Transverse colon (tissue), 4 donors: Measurements from ENCODE around the gene HLA-DRB5. TPM values are rescaled to one million over a fixed set of nuclear protein-coding genes. Genes with fewer than 3 reads are reported as not detected.

Experiments
- DNase-seq: peaks from one replicate; pipeline ENCODE4 v3.0.0-alpha.2; 2019
- H3K27ac ChIP-seq, 4 donors: fragments of 200-600 bp; sonication (generic); 2 replicates each; pipeline ENCODE4 v1.5.1; 2016 to 2018; ENCODE audit warnings: inconsistent platforms in 4 of 4
- H3K27me3 ChIP-seq: fragments of 200-600 bp; sonication (generic); 2 replicates; pipeline ENCODE4 v1.5.1; 2017; ENCODE audit warnings: inconsistent platforms
- H3K36me3 ChIP-seq, 4 donors: fragments of 200-600 bp; sonication (generic); 2 replicates each; pipeline ENCODE4 v1.5.1; 2017 to 2019; ENCODE audit warnings: inconsistent platforms in 4 of 4
- H3K4me1 ChIP-seq, 4 donors: fragments of 200-600 bp; sonication (generic); 2 replicates each; pipeline ENCODE4 v1.5.1; 2017 to 2020; ENCODE audit warnings: inconsistent platforms in 4 of 4
- H3K4me3 ChIP-seq, 4 donors: fragments of 200-600 bp; sonication (generic); 1 replicate in 1 of 4; 2 replicates in 3 of 4; pipeline versions ENCODE4 v1.5.1 to v1.6.1; 2017 to 2019; ENCODE audit warnings: inconsistent platforms in 4 of 4
- H3K9me3 ChIP-seq, 2 donors: fragments of 200-600 bp; sonication (generic); 2 replicates each; pipeline ENCODE4 v1.5.1; 2017 to 2019; ENCODE audit warnings: inconsistent platforms in 2 of 2
- CTCF ChIP-seq, 5 experiments: fragments of 200-600 bp in 3 of 5; fragments of 450-650 bp in 2 of 5; sonication (generic) in 3 of 5; IDR thresholded peaks; 1 replicate in 2 of 5; 2 replicates in 3 of 5; pipeline ENCODE4 v1.5.1; 2016 to 2017; ENCODE audit warnings: antibody characterized with exemption in 5 of 5, inconsistent platforms in 3 of 5, mild to moderate bottlenecking in 2 of 5, moderate library complexity in 1 of 5
- EP300 ChIP-seq: sonication (generic); formaldehyde crosslinking; IDR thresholded peaks from one replicate; pipeline ENCODE4 v1.6.1; 2017; ENCODE audit warnings: antibody characterized with exemption, low read depth
- POLR2A ChIP-seq: fragments of 450-650 bp; IDR thresholded peaks from one replicate; pipeline ENCODE4 v1.6.1; 2016; ENCODE audit warnings: antibody characterized with exemption, mild to moderate bottlenecking, moderate library complexity
- POLR2AphosphoS5 ChIP-seq, 3 donors: sonication (generic); formaldehyde crosslinking; IDR thresholded peaks; one replicate each; pipeline ENCODE4 v1.6.1; 2016; ENCODE audit warnings: antibody characterized with exemption in 3 of 3
- WGBS, 2 donors: methylation state at CpG; one replicate each; pipeline ENCODE4 v1.1.5; 2018; ENCODE audit warnings: low coverage in 1 of 2; 5-methylcytosine and 5-hydroxymethylcytosine counted together
- in situ Hi-C, 4 donors: fragments of 200-750 bp; cut with MboI; loops; one replicate each; pipeline versions ENCODE4 v1.15.0 to v1.15.1; 2017; ENCODE audit warnings: low sequenced_read_pairs in 3 of 4, low pct_ligation_motif_present in 1 of 4, low pct_unique_long_range_greater_than_20kb in 1 of 4
- intact Hi-C: fragments of 100-400 bp; cut with DNase I; formaldehyde crosslinking; loops from one replicate; pipeline ENCODE4 v1.15.1; 2023; ENCODE audit warnings: low total_unique reads
- total RNA-seq, 4 donors: library from RNA; depleted of rRNA; stranded (reverse); fragments of >200 nt; gene quantifications; one replicate each; pipeline ENCODE4 v1.1.0, GENCODE V29; 2016

HLA-DRB5 gene
- total RNA-seq, 4 donors from 2014 or later, result 1.5 to 7.8 (median 5.2) TPM; not detected in 1

GRCh38 chr6:32519910-32520258, 10.2 kb downstream of the HLA-DRB5 start:
- H3K9me3 ChIP-seq, result no peaks in the 10 kb centered on the region
- in situ Hi-C loops (loop anchor here in 1 of 4 donors (10.0 kb wide), 1 partner anchor 55 kb away; no protein-coding TSS in a partner anchor), intact Hi-C loops (no loop called here)
- no peak overlapping the region for H3K4me3 ChIP-seq
- no peaks in the 10 kb centered on the region for H3K36me3 ChIP-seq
- H3K4me1 ChIP-seq, result no peaks in the 10 kb centered on the region
- H3K27me3 ChIP-seq, result no peaks in the 10 kb centered on the region
- WGBS, 2 donors, result no CpG with 5 or more reads among the region's 1 CpG
- no peak overlapping the region for H3K27ac ChIP-seq
- TF ChIP-seq CTCF (IDR thresholded peaks at IDR 0.05) (no peak), EP300 (no peak), POLR2AphosphoS5 (IDR thresholded peaks at IDR 0.05) (no peak), POLR2A (no peak)
- no peak for DNase-seq

- Histone ChIP-seq H3K27me3 (no peaks in the 10 kb centered on the region), H3K4me1 (no peaks in the 10 kb centered on the region), H3K36me3 (no peaks in the 10 kb centered on the region), H3K9me3 (no peaks in the 10 kb centered on the region), H3K27ac (no peak overlapping the region), H3K4me3 (no peak overlapping the region)
- WGBS, 2 donors, result 60% methylated on average over 3 of the region's 4 CpGs; no CpG with 5 or more reads in 1 of the 2 donors
- DNase-seq, result no peak
- TF ChIP-seq CTCF (IDR thresholded peaks at IDR 0.05) (no peak), POLR2AphosphoS5 (IDR thresholded peaks at IDR 0.05) (no peak), POLR2A (no peak), EP300 (no peak)
- intact Hi-C loops (no loop called here), in situ Hi-C loops (loop anchor here in 1 of 4 donors (10.0 kb wide), 1 partner anchor 55 kb away; no protein-coding TSS in a partner anchor)
Measured at GRCh38 chr6:32519118-32519909, 10.8 kb downstream of the HLA-DRB5 start.

- Histone ChIP-seq H3K4me3 (no peak overlapping the region), H3K4me1 (no peaks in the 10 kb centered on the region), H3K9me3 (no peaks in the 10 kb centered on the region), H3K27me3 (no peaks in the 10 kb centered on the region), H3K36me3 (no peaks in the 10 kb centered on the region), H3K27ac (no peak overlapping the region)
- no peak for DNase-seq
- in situ Hi-C loops (loop anchor here in 1 of 4 donors (10.0 kb wide), 1 partner anchor 57 kb away; no protein-coding TSS in a partner anchor), intact Hi-C loops (no loop called here)
- TF ChIP-seq CTCF (IDR thresholded peaks at IDR 0.05), result no peak
- no peak for TF ChIP-seq EP300
- TF ChIP-seq POLR2AphosphoS5 (IDR thresholded peaks at IDR 0.05), result no peak
- no peak for TF ChIP-seq POLR2A
- WGBS, 2 donors, result no CpG with 5 or more reads among the region's 1 CpG
Measured at GRCh38 chr6:32517654-32518445, 12.2 kb downstream of the HLA-DRB5 start.

GRCh38 chr6:32501016-32501415, 29.1 kb downstream of the HLA-DRB5 start:
- Histone ChIP-seq H3K9me3 (no peaks in the 10 kb centered on the region), H3K4me3 (no peak overlapping the region), H3K36me3 (no peaks in the 10 kb centered on the region), H3K4me1 (no peaks in the 10 kb centered on the region), H3K27me3 (no peaks in the 10 kb centered on the region), H3K27ac (no peak overlapping the region)
- no peak for DNase-seq
- WGBS, 2 donors, result 21 to 44% methylated on average over 2 to 3 of the region's 3 CpGs
- in situ Hi-C loops, result no loop called here
- TF ChIP-seq POLR2A (no peak), CTCF (IDR thresholded peaks at IDR 0.05) (no peak), POLR2AphosphoS5 (IDR thresholded peaks at IDR 0.05) (no peak), EP300 (no peak)
- intact Hi-C loops, result no loop called here
